COLO668 (cell line): Measurements from ENCODE around the gene MAS1L.
A peak's percentile ranks its signal among the peaks of the same experiment; 100 is the strongest.

Experiments used
- DNase-seq: peaks from one replicate; lab custom pipeline; 2025; ENCODE audit not compliant: unreplicated experiment; lab: John Stamatoyannopoulos, UW

The MAS1L gene, protein sequence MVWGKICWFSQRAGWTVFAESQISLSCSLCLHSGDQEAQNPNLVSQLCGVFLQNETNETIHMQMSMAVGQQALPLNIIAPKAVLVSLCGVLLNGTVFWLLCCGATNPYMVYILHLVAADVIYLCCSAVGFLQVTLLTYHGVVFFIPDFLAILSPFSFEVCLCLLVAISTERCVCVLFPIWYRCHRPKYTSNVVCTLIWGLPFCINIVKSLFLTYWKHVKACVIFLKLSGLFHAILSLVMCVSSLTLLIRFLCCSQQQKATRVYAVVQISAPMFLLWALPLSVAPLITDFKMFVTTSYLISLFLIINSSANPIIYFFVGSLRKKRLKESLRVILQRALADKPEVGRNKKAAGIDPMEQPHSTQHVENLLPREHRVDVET

DNA sequence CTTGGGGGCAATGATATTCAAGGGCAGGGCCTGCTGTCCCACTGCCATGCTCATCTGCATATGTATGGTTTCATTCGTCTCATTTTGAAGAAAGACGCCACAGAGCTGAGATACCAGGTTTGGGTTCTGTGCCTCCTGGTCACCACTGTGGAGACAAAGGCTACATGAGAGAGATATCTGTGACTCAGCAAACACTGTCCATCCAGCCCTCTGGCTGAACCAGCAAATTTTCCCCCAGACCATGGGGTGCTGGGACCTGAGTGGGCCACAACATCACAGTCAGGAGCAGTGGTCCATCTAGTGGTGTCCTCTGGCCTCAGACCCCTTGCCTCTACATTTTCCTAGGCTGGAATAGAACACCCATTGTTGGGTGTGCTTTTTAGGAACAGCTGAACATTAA lies at the start of gene MAS1L:
Gene MAS1L, minus strand, starts transcription at position 297 of the 400 bp plus-strand sequence. Its CDS starts 54 bp downstream, at position 243.
- DNase-seq, result no peak

DNA sequence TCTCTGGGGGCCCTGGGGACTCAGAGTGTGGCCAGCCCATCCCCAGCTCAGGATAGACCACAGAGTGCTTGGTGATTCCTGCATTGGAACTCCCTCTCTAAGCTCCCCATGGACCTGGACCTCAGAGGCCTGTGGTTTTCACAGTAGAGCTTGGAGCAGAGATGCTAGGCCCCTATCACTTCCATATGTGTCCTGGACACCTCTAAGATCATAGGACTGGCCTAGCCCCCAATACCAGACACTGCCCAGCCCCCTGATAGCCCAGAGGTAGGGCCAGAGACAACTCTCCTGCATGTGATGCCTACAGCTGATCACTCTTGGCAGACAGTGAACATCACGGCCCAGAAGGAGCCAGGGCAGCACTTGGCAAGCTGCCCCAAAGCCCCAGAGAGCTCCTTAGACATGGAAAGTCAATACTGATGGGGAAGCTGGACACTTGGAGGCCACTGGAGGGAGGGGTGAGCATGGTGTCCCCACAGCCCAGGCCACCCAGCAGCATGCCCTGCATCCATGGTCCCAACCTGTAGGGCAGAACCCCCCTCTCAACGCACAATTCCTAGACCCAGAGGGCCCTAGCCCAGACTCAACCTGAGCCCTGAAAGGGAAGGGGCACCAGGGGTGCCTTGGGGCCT lies 44.7 kb upstream of the MAS1L start:
- DNase-seq, result no peak

DNA sequence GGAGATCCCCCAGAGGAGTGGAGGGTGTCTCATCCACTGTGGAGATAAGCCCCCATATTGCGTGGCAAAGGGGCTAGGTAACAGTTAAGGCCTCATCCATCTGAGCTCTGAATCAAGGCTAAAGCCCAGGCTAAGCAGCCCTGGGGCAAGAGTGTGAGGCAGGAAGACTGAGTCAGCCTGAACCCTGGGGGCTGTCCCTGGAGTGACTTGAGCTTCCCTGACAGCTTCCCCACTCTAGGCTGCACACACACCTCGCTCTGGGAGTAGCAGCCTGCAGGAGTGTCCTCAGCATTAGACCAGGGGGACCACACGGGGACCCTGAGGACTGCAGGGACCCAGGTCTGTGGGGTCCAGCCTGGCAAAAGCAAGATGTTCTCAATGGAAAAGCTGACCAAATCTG lies 43.9 kb upstream of the MAS1L start:
- no peak for DNase-seq

DNA sequence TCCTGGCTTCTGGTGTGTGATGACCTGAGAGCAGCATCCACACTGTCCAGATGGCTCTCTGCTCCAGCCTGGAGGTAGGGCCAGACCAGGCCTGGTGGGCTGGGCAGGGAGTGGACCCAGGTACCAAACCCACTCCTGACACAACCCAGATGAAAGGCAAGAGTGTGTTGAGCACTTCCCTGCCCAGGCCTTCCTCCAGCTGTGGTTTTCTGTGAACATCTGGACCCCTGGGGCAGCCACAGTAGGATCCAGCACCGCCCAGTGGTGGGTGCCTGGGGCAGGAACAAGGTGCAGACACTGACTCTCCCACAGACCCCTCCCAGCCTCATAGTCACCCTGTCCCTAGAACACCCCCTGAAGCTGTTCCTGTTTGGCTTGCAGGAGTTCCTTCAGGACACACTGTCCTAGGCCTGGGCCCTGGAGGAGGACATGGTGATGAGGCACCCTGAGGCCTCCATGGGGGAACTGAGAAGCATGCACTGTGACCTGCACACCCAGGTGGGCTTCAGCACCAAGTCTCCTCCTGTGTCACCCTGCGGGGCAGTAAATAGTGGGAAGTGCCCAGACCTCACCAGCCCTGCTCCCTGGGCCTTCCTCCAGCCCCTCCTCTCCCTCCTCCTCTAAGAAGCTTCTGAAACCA lies 43.0 kb upstream of the MAS1L start:
- DNase-seq, result no peak

DNA sequence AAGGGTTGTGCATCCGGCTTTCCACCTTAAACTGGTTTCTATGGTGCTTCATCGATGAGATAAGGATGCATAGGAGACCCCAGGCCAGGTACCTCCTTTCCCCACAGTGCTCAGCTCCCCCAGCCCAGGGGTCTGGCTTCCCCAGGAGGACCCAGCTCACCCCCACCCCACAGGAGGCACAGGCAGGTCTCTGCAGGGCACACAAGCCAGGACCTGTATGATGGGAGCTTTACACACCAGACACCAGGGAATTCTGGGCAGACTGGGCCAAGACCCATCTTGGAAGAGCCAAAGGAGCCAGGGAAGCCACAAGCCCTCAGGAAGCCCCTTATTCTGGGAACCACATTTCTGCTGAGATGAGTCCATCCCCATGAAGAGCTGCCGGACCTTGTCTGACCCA lies 42.2 kb upstream of the MAS1L start:
- DNase-seq, result no peak

DNA sequence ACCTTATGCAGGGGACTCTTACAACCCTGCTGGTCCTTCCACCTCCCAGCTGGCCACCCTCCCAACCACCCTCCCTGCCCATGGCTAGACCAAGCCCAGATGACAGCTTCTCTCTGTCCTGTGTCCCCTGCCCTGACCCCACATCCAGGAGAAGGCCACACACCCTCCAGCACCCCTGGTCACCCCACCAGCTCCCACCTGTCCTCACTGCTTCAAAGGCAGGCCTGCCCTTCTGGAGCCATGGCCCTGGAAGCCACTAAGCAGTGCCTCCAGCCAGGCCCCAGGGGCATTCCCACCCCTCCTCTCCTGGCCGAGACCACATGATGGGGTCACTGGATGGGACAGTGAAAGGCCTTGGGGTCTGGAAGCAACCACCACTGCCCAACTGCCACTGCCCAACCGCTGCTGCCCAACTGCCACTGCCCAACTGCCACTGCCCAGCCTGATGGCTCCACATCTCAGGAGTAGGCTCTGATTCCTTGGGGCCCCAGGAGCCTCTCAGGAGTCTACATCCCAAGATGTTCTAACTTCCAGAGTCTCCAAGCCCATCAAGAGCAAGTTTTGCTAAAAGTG lies 41.3 kb upstream of the MAS1L start:
- no peak for DNase-seq

DNA sequence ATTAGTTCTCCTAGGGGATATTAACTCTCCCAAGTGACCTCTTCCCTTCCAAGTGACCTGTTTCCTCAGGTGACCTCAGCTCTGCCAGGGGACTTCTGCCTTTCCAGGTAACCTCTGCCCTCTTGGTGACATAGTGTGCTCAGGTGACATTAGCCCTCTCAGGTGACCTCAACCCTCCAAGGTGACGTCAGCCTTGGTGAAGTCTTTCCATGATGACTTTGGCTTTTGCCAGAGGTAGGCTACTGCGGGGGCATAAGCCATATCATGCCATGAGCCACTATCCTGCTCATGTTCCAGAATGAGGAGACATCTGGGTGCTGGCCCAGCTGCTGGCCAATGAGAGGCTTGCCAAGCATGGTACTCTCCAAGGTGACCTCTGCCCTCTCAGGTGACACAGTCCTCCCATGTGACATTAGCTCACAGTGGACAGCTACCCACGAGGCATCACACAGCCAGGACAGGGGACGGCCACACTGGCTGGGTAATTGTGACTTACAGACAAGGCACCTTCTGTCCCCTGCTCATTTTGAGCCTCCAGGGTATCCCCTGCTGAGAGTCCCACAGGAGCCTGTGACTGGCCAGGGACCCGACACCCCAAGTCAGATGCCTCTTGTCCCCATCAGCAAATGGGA lies 40.7 kb upstream of the MAS1L start:
- no peak for DNase-seq

DNA sequence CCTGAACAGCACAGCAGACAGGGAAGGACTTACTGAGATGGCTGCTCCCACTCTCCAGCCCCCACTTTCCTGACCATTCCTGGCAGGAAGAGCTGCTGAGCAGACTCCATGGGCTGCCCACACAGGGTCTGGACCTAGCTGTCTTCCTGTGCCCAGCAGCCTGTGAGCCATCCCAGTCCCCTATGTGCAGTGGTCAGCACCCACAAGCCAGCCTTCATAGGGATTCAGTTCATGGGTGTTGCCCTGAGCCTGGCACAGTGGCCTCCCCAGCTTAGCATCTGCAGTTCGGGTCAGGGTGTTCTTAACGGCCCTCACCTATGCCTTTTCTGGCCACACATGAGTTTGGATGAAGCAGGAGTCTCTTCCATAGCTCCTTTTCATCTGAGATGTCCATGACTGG lies 39.8 kb upstream of the MAS1L start:
- DNase-seq, result no peak

DNA sequence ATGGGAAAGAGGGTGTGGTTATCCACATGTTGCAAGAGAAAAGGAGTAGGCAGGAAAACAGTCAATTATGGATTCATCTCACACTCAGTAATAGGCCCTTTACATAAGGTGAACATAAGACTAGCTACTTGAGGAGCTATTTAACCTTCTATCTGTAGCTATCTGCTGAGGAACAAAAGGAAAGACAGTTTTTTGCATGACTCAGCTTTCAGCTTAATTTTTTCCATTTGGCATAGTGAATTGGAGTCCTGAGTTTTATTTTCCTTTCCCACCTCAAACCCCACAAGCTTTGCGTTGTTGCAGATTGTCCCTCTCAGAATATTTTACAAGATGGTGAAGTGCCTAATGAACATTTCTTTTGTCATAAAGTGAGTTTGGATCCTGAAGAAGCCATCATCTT lies 39.4 kb upstream of the MAS1L start:
- no peak for DNase-seq

DNA sequence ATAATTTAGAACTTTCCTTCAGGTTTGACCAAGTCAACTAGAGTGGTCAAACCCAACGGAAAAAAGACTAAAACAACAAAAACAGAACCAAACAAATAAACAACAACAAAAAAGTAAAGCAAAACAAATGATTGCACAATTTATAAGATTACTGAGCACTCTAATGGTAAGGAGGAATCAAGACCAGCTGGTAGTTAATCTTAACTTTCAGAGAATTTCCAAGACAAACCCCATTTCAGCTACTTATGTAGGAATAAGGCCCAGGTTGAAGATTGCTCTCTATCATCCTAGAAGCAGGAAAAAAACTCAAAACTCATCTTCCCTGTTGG lies 37.5 kb upstream of the MAS1L start:
- no peak for DNase-seq

DNA sequence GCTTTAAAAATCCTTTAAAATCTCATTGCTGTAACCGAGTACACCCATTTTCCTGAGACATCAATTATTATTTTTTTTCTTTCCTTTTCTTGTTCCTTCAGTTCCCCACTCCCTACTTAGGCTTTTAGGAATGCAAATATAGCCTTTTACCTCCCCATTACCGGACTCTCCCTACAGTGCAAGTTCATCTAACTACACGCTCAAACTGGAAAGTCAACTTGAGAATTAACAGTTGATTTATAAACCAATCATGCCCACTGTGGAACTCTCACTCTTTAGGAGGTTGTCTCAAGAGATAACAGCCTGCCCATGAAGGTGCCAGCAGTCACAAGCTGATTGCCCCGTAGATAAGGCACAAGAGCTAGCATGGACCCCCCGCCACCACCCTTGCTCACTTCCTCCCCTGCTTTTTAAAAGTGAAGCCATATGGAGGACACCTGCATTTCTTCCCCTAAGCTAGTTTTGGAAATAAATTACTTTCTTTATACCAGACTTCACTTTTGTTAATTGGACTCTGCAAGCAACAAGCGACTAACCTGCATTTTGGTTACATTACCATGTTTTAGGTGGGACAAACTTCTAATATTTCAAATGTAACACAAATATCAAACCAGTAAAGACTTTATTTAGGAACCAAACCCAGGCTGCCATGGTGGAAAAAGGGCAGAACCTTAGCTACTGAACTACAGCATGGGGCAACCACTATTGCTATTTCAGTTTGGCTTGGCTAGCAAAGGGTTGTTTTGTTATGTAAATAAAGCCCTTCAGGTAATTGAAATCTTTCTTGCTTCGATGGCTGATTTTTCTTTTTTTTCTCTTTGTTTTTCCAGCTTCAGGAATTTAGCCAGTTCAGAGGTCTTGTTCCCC lies 36.9 kb upstream of the MAS1L start:
- DNase-seq, result no peak

DNA sequence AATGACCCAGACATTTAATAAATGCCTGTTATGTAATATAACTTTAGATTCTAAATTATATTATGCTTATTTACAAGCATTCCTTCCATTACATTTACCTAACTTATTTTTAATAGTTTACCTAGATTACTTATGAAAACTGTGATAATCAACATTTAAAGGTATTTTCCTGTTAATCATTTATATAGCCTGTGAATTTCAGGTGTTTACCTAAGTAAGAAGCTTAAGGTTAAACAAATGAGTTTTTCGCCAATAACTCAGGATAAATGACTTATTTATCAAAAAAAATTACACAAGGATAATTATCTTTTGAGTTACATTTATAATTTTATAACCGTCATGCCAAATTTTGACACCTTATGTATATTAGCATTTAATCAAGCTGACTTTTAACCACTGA lies 36.3 kb upstream of the MAS1L start:
- no peak for DNase-seq

DNA sequence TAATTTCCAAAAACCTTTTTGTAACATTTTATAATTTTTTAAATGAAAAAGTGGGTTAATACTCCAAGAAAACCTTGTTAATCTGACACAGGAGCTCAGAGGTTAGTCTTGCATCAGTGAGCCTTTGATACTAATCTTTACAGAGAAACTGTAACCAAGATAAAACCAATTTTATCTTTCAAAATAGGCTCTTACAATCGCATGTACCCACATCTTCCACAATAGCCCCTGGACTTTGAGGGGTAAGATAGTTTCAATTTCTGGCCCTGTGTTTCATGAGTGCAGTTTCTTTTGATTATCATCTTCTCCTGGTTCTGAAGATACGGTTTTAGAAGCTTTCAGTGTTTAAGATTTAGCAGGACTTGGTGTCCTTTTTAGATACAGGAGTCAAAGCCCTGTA lies 34.5 kb upstream of the MAS1L start:
- DNase-seq, result no peak

DNA sequence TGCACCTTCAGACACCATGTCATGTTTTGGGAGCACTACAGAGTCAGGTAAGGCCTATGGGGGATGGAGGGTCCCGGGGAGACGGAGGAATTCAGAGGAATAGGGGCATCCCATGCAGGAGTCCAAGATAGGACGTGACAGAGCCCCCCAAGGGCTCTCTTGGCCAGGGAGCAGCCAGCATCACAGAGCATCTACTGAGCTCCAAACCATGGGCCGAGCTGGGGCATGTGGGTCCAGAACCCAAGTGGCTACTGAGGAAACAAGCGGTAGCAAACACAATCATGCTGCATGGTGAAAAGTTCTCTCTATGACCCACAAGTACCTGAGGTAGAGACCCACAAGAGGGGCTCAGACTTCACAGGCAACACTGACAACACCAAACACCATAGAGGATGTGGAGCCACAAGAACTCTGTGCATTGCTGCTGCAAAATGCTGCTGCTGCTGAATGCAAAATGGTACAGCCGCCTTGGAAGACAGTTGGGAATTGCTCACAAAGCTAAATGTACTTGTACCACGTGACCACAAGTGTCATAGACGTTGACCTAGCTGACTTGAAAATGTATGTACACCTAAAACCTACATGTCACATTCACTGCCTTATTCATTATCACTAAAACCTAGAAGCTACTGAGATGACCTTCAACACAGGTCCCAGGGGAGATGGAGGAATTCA lies 33.4 kb upstream of the MAS1L start:
- DNase-seq, result no peak

DNA sequence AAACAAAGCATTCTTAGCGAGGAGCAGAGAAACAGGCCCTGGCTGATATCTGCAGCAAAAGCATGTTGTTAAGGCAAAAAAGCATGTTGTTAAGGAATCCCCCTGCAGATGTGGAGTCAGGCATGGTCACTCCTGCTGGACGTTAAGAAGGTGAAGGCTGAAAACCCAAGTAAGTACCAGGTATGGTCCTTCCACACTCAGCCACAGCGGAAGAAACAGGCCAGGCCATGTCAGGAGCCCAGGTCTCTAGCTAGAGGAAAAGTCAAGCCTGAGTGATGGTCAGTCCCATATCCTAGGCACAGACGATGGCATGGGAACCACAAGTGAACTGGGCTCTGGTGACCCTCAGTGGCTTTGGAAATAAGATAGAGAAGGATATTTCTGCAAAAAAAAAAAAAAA lies 32.5 kb upstream of the MAS1L start:
- no peak for DNase-seq

DNA sequence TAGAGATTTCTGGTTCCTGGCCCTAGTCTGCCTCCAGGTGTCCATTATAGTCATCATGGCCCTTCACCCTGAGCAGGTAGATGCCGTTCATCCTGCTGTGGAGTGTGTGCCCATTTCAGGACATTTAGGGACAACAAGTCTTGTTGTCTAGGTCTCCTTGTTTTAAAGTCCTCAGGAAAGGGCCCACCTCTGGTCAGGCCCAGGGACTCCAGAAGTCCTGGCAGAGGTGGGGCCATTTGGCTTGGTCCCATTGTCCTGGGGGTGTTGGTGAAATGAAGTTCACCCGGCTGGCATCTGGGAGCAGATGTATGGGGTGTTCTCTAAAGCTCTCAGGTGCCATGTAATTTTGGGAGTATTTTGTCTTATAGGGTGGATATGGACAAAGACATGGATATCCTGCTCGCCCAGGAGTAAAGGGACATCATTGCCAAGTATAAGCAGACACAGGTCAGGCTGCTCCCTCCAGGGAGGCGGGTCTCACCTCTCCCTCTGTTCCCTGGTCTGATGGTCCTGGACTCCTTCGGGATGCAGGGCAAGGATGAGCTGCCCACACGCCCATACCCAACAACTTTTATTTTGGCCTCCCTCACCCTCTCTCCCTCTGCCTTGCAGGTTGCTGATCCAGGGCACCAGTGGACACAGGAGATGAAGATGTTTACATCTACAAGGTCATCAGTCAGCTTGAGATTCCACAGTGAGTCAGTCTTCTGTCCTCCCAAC lies 31.7 kb upstream of the MAS1L start:
- DNase-seq, result no peak

DNA sequence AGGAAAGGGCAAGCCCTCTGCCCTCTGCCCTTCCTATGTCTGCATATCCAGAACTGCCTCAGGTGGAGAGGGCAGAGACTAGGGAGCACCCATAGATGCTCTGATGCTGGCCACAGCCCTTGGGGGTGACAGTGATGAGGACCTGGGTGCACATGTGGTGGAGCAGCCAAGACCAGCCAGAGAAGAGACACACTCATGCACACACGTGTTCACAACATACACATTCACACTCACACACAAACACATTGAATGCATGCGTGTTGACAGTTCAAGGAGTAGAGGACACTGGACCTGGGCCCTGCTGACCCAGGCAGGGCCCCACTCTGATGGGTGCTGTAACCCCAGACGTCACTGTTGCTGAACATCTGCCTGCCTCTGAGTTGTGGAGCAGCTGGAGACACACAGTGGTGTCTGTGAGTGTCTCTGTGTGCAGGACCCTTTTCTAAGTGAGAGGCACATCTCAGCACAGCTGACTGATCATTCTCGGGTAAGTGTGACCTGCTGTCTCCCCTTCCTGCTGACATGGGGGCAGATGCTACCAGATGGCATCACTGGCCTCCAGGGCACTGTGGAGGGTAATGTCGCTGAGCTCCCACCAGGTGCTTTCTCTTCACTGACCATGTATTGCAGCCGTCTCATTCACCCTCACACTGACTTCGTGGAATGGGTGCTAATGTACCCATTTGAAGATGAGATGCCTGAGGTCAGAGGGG lies 30.1 kb upstream of the MAS1L start:
- DNase-seq, result no peak

DNA sequence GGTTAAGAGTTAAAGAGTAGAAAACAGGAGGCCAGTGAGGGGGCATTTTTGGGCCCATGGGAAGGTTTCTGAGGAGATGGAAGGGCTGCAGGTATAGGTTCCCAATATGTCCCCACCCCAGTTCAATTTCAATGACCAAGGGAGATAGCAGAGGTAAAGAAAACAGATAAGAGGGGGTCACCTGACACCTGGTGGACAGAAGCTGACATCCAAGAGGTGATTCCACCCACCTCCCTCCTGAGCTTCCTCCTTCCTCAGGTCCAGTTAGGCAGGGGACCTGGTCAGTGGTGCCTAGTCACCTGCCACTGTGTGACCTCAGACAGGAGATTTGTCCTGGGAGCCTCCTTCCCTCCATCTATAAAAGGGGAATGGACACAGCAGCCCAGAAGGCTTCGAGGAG lies 29.5 kb upstream of the MAS1L start:
- DNase-seq, result no peak

DNA sequence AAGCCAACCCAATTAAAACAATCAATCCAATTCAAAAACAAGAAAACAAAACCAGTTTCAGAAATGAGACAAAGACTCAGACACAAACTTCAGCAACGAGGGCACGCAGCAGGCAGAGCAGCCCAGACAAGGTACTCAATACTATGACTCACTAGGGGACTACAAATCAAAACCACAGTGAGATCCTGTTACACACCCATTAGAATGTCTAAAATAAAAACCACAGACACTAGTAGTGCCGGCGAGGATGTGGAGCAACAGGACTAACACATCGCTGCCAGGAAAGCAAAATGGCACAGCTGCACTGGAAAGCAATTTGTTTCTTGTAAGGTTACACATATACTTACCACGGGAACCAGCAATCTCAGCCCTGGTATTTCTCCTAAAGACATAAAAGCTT lies 28.4 kb upstream of the MAS1L start:
- peak; percentile 4 for DNase-seq
